Measurements from ENCODE around the gene SLC27A5.

- TF ChIP-seq CTCF (IDR thresholded peaks at IDR 0.05) (no peak), EP300 (IDR thresholded peaks at IDR 0.05; ENCODE audit: borderline replicate concordance in 1 of 2, low read depth in 1 of 2, low read length in 1 of 2) (no peak), RAD21 (IDR thresholded peaks at IDR 0.05; ENCODE audit: low read length) (no peak), SMC3 (IDR thresholded peaks at IDR 0.05; ENCODE audit: low read depth, low read length) (no peak), MAX (IDR thresholded peaks at IDR 0.05; ENCODE audit: low read depth) (no peak), RCOR1 (IDR thresholded peaks at IDR 0.05; ENCODE audit: low read length) (no peak), POLR2AphosphoS5 (IDR thresholded peaks at IDR 0.05; ENCODE audit: low read depth, low read length) (no peak)
Measured at GRCh38 chr19:58522709-58523108, 10.9 kb upstream of the SLC27A5 start.

All from SK-N-SH (cell line).